Nucleus accumbens (tissue), 56 donors: Measurements from ENCODE around the gene ARID1B.
"Not testable (repeated sequence)": the region's sequence is repeated elsewhere in the genome, so short reads cannot be mapped to it uniquely, and the experiment has no call there.

ENCODE experiments used
- DNase-seq, 56 donors: peaks; one replicate each; lab custom pipeline; 2025; lab: John Stamatoyannopoulos, UW

ARID1B gene

GRCh38 chr6:157139054-157139708 is 362.0 kb downstream of the ARID1B start:
- peak in 1 of 56 donors; percentile 25 for DNase-seq

- peak in 2 of 56 donors; percentile 26 to 29 for DNase-seq
Measured at GRCh38 chr6:157143171-157143889, 366.2 kb downstream of the ARID1B start.

- DNase-seq: no peak
Measured at GRCh38 chr6:157143890-157144798, 367.0 kb downstream of the ARID1B start.

GRCh38 chr6:157144859-157145568 is 367.8 kb downstream of the ARID1B start:
- no peak for DNase-seq

GRCh38 chr6:157145656-157146285 is 368.6 kb downstream of the ARID1B start:
- DNase-seq: peak in 1 of 56 donors; percentile 39

GRCh38 chr6:157147054-157148026 is 370.2 kb downstream of the ARID1B start:
- not testable (repeated sequence) for DNase-seq

GRCh38 chr6:157148391-157149323 is 371.5 kb downstream of the ARID1B start:
- DNase-seq: peak in 54 of 56 donors; percentile 19 to 90 (median 60)

GRCh38 chr6:157150076-157150475 is 372.9 kb downstream of the ARID1B start:
- no peak for DNase-seq

- DNase-seq: no peak
Measured at GRCh38 chr6:157151029-157151428, 373.9 kb downstream of the ARID1B start.

GRCh38 chr6:157151989-157152388 is 374.8 kb downstream of the ARID1B start:
- no peak for DNase-seq

- no peak for DNase-seq
Measured at GRCh38 chr6:157152556-157152955, 375.4 kb downstream of the ARID1B start.

GRCh38 chr6:157155804-157156203 is 378.6 kb downstream of the ARID1B start:
- DNase-seq: no peak

GRCh38 chr6:157157258-157157657 is 380.1 kb downstream of the ARID1B start:
- DNase-seq: no peak

GRCh38 chr6:157158456-157158855 is 381.3 kb downstream of the ARID1B start:
- DNase-seq: no peak

- no peak for DNase-seq
Measured at GRCh38 chr6:157158897-157159296, 381.7 kb downstream of the ARID1B start.

- no peak for DNase-seq
Measured at GRCh38 chr6:157159348-157159747, 382.2 kb downstream of the ARID1B start.

GRCh38 chr6:157161912-157162311 is 384.7 kb downstream of the ARID1B start:
- DNase-seq: no peak
